CD14-positive monocyte (primary cell): ENCODE measurements around the gene AGT. TPM values are rescaled to one million over a fixed set of nuclear protein-coding genes. Genes with fewer than 3 reads are reported as not detected.
A peak's percentile ranks its signal among the peaks of the same experiment; 100 is the strongest.

Experiments used
- DNase-seq, 3 donors: peaks; one replicate each; pipeline ENCODE4 v3.0.0-alpha.2; 2011 to 2022
- H2AFZ ChIP-seq: 2 replicates; pipeline ENCODE4 v1.6.0; 2012; ENCODE audit warnings: mild to moderate bottlenecking, low read depth, low read length, inconsistent platforms; ENCODE audit not compliant: insufficient read depth, poor library complexity, severe bottlenecking
- H3K27ac ChIP-seq, 2 donors: 1 replicate in 1 of 2; 2 replicates in 1 of 2; pipeline ENCODE4 v1.5.1; 2012 to 2013; ENCODE audit warnings: low read length in 2 of 2, control low read depth in 1 of 2, inconsistent platforms in 1 of 2, low read depth in 1 of 2, mild to moderate bottlenecking in 1 of 2
- H3K27me3 ChIP-seq, 2 donors: one replicate each; pipeline versions ENCODE4 v1.6.0 to v1.6.1; 2011 to 2013; ENCODE audit warnings: low read length in 2 of 2; ENCODE audit not compliant: control insufficient read depth in 2 of 2, insufficient read depth in 2 of 2
- H3K36me3 ChIP-seq, 2 donors: replicated peaks in 1 of 2; 1 replicate in 1 of 2; 2 replicates in 1 of 2; pipeline versions ENCODE4 v1.5.1 to v1.6.1; 2012 to 2013; ENCODE audit warnings: low read length in 2 of 2, control low read depth in 1 of 2, inconsistent platforms in 1 of 2, mild to moderate bottlenecking in 1 of 2; ENCODE audit not compliant: insufficient read depth in 2 of 2, control insufficient read depth in 1 of 2
- H3K4me1 ChIP-seq, 2 donors: 1 replicate in 1 of 2; 2 replicates in 1 of 2; pipeline versions ENCODE4 v1.5.1 to v1.6.1; 2012 to 2013; ENCODE audit warnings: low read length in 2 of 2, control low read depth in 1 of 2, inconsistent platforms in 1 of 2, mild to moderate bottlenecking in 1 of 2, moderate library complexity in 1 of 2; ENCODE audit not compliant: insufficient read depth in 2 of 2, control insufficient read depth in 1 of 2
- H3K4me2 ChIP-seq: replicated peaks from 2 replicates; pipeline ENCODE3; 2012; ENCODE audit warnings: low read length, moderate library complexity, mild to moderate bottlenecking; ENCODE audit not compliant: poor library complexity, severe bottlenecking; ENCODE audit errors: extremely low read depth
- H3K4me3 ChIP-seq, 3 experiments: fragments of 200-600 bp in 1 of 3; sonication (generic) in 1 of 3; replicated peaks in 1 of 3; 1 replicate in 2 of 3; 2 replicates in 1 of 3; pipeline ENCODE4 v1.5.1; 2011 to 2013; ENCODE audit warnings: low read length in 3 of 3, mild to moderate bottlenecking in 3 of 3, control low read depth in 2 of 3, low read depth in 2 of 3, inconsistent platforms in 1 of 3, moderate library complexity in 1 of 3
- H3K79me2 ChIP-seq: 2 replicates; pipeline ENCODE4 v1.6.0; 2012; ENCODE audit warnings: mild to moderate bottlenecking, control low read depth, inconsistent platforms, low read length, moderate library complexity; ENCODE audit not compliant: insufficient read depth
- H3K9ac ChIP-seq: 2 replicates; pipeline ENCODE4 v1.6.0; 2017; ENCODE audit warnings: low read length, mild to moderate bottlenecking; ENCODE audit not compliant: insufficient read depth, poor library complexity, severe bottlenecking
- H3K9me3 ChIP-seq, 2 donors: replicated peaks in 1 of 2; 1 replicate in 1 of 2; 2 replicates in 1 of 2; pipeline versions ENCODE4 v1.5.1 to v1.6.1; 2012 to 2013; ENCODE audit warnings: low read length in 2 of 2, control low read depth in 1 of 2; ENCODE audit not compliant: control insufficient read depth in 1 of 2, insufficient read depth in 1 of 2
- H4K20me1 ChIP-seq: 2 replicates; pipeline ENCODE4 v1.6.0; 2012; ENCODE audit warnings: mild to moderate bottlenecking, low read length, control low read depth, moderate library complexity; ENCODE audit not compliant: insufficient read depth
- H3K27ac Mint-ChIP-seq, 7 donors: one replicate each; pipeline ENCODE4 v1.8.0; 2020; ENCODE audit warnings: mild to moderate bottlenecking in 7 of 7, mixed read lengths in 7 of 7, moderate library complexity in 6 of 7, inconsistent platforms in 2 of 7
- H3K27me3 Mint-ChIP-seq, 3 donors: one replicate each; pipeline ENCODE4 v1.8.0; 2021 to 2022; ENCODE audit warnings: low read depth in 3 of 3, mild to moderate bottlenecking in 3 of 3, mixed read lengths in 3 of 3, moderate library complexity in 3 of 3, inconsistent platforms in 1 of 3
- H3K36me3 Mint-ChIP-seq, 2 donors: one replicate each; pipeline ENCODE4 v1.8.0; 2020; ENCODE audit warnings: mixed read lengths in 2 of 2, inconsistent platforms in 1 of 2, mild to moderate bottlenecking in 1 of 2
- H3K4me1 Mint-ChIP-seq: one replicate; pipeline ENCODE4 v1.8.0; 2020; ENCODE audit warnings: mild to moderate bottlenecking, mixed read lengths
- H3K4me3 Mint-ChIP-seq, 2 donors: one replicate each; pipeline ENCODE4 v1.8.0; 2020; ENCODE audit warnings: mild to moderate bottlenecking in 2 of 2, mixed read lengths in 2 of 2, moderate library complexity in 1 of 2
- H3K9me3 Mint-ChIP-seq, 7 donors: one replicate each; pipeline ENCODE4 v1.8.0; 2020 to 2022; ENCODE audit warnings: mixed read lengths in 7 of 7, mild to moderate bottlenecking in 6 of 7, moderate library complexity in 6 of 7, inconsistent platforms in 2 of 7
- WGBS: methylation state at CpG from one replicate; pipeline ENCODE4 v1.1.5; 2013; ENCODE audit warnings: missing lambda C conversion rate; ENCODE audit not compliant: insufficient coverage; 5-methylcytosine and 5-hydroxymethylcytosine counted together
- intact Hi-C, 2 donors: fragments of 100-400 bp; cut with micrococcal nuclease; formaldehyde crosslinking; loops; one replicate each; pipeline versions ENCODE4 v1.15.0 to v1.15.1; 2023
- polyA plus RNA-seq, 3 donors: library from polyadenylated mRNA; depleted of rRNA in 1 of 3; unstranded in 2 of 3; stranded (reverse) in 1 of 3; fragments of 300-500 nt in 2 of 3; fragments of >200 nt in 1 of 3; fragmentation: Illumina TruSeq in 2 of 3; gene quantifications; 1 replicate in 2 of 3; 2 replicates in 1 of 3; pipeline ENCODE4 v1.2.3, GENCODE V29; 2012 to 2021
- TF ChIP-seq, protein P1 (sequence below): fragments of 200-600 bp; IDR thresholded peaks from one replicate; pipeline ENCODE4 v1.8.0; 2022; ENCODE audit warnings: antibody characterized with exemption, mild to moderate bottlenecking

AGT gene
- polyA plus RNA-seq, 3 donors = 0.04 TPM; not detected in 2

DNA sequence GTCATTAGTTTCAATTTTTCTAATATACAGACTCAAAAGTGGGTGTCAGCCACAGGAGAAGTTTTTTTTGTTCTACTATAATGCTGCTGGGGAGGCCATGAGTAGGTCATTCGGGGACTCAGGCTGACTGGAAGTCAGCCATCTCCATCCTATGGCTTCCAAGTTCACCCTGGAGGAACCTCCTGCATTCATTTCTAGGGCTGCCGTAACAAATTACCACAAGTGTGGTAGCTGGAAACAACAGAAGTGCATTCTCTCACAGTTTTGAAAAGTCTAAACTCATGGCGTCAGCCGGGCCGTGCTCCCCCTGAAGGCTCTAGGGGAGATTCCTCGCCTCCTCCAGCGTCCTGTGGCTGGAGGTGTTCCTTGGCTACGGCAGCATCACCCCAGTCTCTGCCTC lies 17.7 kb downstream of the AGT start:
- Histone ChIP-seq H3K4me2 (no peak overlapping the region), H3K27me3 (no peaks in the 10 kb centered on the region), H3K9me3 (no peaks in the 10 kb centered on the region), H3K27ac (no peak overlapping the region), H3K4me1 (no peaks in the 10 kb centered on the region), H3K79me2 (no peaks in the 10 kb centered on the region), H3K4me3 (no peak overlapping the region), H4K20me1 (no peaks in the 10 kb centered on the region), H3K9ac (no peak overlapping the region), H2AFZ (no peak overlapping the region), H3K36me3 (peaks cover 33 to 36% of the 10 kb centered on the region in 2 donors)
- no peak for DNase-seq
- Mint-ChIP-seq H3K27ac (no peak overlapping the region), H3K36me3 (peaks cover 30 to 39% of the 10 kb centered on the region in 2 donors), H3K4me1 (no peaks in the 10 kb centered on the region), H3K27me3 (peaks cover 0 to 2% (median 2%) of the 10 kb centered on the region in 3 donors), H3K4me3 (no peak overlapping the region), H3K9me3 (no peaks in the 10 kb centered on the region)
- 94% methylated on average over 6 of the region's 8 CpGs for WGBS
- TF ChIP-seq, protein P1, sequence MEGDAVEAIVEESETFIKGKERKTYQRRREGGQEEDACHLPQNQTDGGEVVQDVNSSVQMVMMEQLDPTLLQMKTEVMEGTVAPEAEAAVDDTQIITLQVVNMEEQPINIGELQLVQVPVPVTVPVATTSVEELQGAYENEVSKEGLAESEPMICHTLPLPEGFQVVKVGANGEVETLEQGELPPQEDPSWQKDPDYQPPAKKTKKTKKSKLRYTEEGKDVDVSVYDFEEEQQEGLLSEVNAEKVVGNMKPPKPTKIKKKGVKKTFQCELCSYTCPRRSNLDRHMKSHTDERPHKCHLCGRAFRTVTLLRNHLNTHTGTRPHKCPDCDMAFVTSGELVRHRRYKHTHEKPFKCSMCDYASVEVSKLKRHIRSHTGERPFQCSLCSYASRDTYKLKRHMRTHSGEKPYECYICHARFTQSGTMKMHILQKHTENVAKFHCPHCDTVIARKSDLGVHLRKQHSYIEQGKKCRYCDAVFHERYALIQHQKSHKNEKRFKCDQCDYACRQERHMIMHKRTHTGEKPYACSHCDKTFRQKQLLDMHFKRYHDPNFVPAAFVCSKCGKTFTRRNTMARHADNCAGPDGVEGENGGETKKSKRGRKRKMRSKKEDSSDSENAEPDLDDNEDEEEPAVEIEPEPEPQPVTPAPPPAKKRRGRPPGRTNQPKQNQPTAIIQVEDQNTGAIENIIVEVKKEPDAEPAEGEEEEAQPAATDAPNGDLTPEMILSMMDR = no peak
- intact Hi-C loops = no loop called here

DNA sequence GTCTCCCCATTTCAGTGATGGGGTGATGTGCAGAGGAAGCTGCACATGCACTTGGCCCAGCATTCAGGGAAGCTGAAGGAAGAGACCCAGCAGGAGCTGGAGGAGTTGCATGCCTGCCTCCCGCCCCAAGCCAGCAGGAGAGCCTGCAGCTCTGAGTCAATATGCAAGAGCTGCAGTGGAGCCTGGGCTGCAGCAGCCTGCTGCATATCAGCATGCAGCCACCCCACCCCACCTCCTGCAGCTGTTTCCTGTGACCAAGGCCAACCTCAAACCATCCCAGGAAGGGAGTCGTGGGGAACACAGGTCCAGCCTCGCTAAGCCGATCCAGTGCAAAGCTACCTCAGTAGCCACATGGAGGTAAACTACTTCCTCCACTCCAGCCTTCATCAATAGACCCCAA lies 18.9 kb downstream of the AGT start:
- TF ChIP-seq, protein P1 = no peak
- no peak overlapping the region for H3K4me3 Mint-ChIP-seq
- Histone ChIP-seq H4K20me1 (no peaks in the 10 kb centered on the region), H3K9ac (no peak overlapping the region), H2AFZ (no peak overlapping the region), H3K27ac (no peak overlapping the region), H3K9me3 (no peaks in the 10 kb centered on the region), H3K79me2 (no peaks in the 10 kb centered on the region), H3K36me3 (peaks cover 44 to 47% of the 10 kb centered on the region in 2 donors), H3K4me1 (no peaks in the 10 kb centered on the region), H3K27me3 (no peaks in the 10 kb centered on the region), H3K4me2 (no peak overlapping the region), H3K4me3 (no peak overlapping the region)
- H3K4me1 Mint-ChIP-seq = no peaks in the 10 kb centered on the region
- no peaks in the 10 kb centered on the region for H3K9me3 Mint-ChIP-seq
- no peak for DNase-seq
- intact Hi-C loops = no loop called here
- peaks cover 0 to 2% (median 0%) of the 10 kb centered on the region in 3 donors for H3K27me3 Mint-ChIP-seq
- WGBS = 34% methylated on average over 4 of the region's 4 CpGs
- H3K36me3 Mint-ChIP-seq = peaks cover 38 to 46% of the 10 kb centered on the region in 2 donors
- peak overlapping the region in 2 of 7 donors; percentile 0 to 29 for H3K27ac Mint-ChIP-seq
